PFSK-1 (cell line): ENCODE measurements around the gene ISG15.

Experiments
- FOXP2 ChIP-seq: optimal IDR thresholded peaks from 2 replicates; pipeline ENCODE3; 2011; ENCODE audit warnings: borderline replicate concordance, control low read depth, inconsistent platforms; ENCODE audit not compliant: insufficient read depth; ENCODE audit errors: extremely low read length, extremely low read depth
- POLR2AphosphoS5 ChIP-seq: IDR thresholded peaks from 2 replicates; pipeline ENCODE4 v1.6.1; 2012; ENCODE audit warnings: low read depth, mild to moderate bottlenecking, control low read depth, low read length, moderate library complexity
- SIN3A ChIP-seq: IDR thresholded peaks from 2 replicates; pipeline ENCODE4 v1.6.1; 2012; ENCODE audit warnings: mild to moderate bottlenecking, low read length, moderate library complexity, borderline replicate concordance; ENCODE audit not compliant: insufficient read depth
- TAF1 ChIP-seq: IDR thresholded peaks from 2 replicates; pipeline ENCODE4 v1.6.1; 2012; ENCODE audit warnings: low read length, control low read depth, borderline replicate concordance; ENCODE audit not compliant: insufficient read depth
- TF ChIP-seq, protein P1 (sequence below), 2 experiments: IDR thresholded peaks; 2 replicates each; pipeline versions ENCODE4 v1.6.1 to v1.8.0; 2011 to 2012; ENCODE audit warnings: low read depth in 2 of 2, low read length in 2 of 2, control low read depth in 1 of 2, inconsistent platforms in 1 of 2, mild to moderate bottlenecking in 1 of 2, moderate library complexity in 1 of 2; ENCODE audit not compliant: insufficient read depth in 1 of 2

ISG15 gene

GRCh38 chr1:985126-985525 lies 28.2 kb upstream of the ISG15 start:
- TF ChIP-seq TAF1 (no peak), SIN3A (no peak), POLR2AphosphoS5 (no peak), FOXP2 (no peak)
- TF ChIP-seq, protein P1, sequence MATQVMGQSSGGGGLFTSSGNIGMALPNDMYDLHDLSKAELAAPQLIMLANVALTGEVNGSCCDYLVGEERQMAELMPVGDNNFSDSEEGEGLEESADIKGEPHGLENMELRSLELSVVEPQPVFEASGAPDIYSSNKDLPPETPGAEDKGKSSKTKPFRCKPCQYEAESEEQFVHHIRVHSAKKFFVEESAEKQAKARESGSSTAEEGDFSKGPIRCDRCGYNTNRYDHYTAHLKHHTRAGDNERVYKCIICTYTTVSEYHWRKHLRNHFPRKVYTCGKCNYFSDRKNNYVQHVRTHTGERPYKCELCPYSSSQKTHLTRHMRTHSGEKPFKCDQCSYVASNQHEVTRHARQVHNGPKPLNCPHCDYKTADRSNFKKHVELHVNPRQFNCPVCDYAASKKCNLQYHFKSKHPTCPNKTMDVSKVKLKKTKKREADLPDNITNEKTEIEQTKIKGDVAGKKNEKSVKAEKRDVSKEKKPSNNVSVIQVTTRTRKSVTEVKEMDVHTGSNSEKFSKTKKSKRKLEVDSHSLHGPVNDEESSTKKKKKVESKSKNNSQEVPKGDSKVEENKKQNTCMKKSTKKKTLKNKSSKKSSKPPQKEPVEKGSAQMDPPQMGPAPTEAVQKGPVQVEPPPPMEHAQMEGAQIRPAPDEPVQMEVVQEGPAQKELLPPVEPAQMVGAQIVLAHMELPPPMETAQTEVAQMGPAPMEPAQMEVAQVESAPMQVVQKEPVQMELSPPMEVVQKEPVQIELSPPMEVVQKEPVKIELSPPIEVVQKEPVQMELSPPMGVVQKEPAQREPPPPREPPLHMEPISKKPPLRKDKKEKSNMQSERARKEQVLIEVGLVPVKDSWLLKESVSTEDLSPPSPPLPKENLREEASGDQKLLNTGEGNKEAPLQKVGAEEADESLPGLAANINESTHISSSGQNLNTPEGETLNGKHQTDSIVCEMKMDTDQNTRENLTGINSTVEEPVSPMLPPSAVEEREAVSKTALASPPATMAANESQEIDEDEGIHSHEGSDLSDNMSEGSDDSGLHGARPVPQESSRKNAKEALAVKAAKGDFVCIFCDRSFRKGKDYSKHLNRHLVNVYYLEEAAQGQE (IDR thresholded peaks at IDR 0.05; ENCODE audit: insufficient read depth in 1 of 2, low read depth in 2 of 2, low read length in 2 of 2): no peak

DNA sequence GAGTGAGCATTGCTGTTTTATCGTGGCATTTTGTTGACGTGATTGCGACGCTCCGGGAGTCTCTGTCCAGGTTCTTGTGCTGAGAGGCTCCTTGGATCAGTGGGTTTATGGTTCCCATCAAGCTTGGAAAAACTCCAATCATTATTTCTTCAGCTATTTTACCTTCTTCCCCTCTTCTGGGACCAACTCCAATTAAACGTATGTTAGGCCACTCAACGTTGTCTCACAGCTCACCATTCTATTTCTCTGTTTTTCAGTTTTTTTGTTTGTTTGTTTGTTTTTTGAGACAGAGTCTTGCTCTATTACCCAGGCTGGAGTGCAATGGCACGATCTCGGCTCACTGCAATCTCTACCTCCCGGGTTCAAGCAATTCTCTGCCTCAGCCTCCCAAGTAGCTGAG lies 21.4 kb upstream of the ISG15 start:
- TF ChIP-seq SIN3A (no peak), POLR2AphosphoS5 (no peak), TAF1 (no peak)
- TF ChIP-seq, protein P1 (IDR thresholded peaks at IDR 0.05; ENCODE audit: insufficient read depth in 1 of 2, low read depth in 2 of 2, low read length in 2 of 2): no peak

DNA sequence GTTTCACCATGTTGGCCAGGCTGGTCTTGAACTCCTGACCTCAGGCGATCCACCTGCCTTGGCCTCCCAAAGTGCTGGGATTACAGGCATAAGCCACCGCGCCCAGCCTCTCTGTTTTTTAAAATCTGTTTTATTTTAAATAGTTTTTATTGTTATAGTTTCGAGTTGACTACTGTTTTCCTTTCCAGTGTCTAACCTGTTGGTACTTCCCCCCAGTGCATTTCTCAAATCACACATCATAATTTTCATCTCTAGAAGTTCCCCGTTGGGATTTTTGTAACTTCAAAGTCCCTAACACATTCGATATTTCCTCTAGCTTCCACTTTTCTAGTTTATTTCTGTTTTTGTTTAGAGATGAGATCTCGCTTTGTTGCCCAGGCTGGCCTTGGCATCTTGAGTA lies 20.9 kb upstream of the ISG15 start:
- TF ChIP-seq FOXP2 (no peak), SIN3A (no peak), TAF1 (no peak), POLR2AphosphoS5 (no peak)
- TF ChIP-seq, protein P1 (IDR thresholded peaks at IDR 0.05; ENCODE audit: insufficient read depth in 1 of 2, low read depth in 2 of 2, low read length in 2 of 2): no peak

DNA sequence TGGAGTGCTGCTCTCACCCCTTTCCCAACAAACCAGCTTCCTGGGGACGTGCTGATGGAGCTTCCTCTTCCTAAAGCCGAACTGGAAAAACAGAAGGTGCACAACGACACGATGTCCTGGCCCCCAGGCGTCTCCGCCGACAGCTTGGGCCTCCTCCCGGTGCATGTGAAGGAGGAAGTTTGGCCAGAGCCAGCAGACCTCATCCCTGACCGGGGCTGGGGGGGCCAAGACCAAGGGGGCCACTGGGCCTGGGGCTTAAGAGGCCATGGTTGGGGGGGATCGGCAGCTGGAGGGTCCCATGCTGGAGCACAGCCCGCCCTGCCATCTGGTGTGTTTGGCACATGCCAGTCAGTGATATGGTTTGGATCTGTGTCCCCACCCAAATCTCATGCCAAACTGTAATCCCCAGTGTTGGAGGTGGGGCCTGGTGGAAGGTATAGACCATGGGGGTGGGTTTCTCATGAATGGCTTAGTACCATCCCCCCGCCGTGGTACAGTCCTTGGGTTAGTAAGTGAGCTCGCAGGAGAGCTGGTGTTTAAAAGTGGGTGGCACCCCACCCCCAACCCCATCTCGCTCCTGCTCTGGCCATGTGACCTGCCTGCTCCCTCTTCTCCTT lies 19.8 kb upstream of the ISG15 start:
- TF ChIP-seq SIN3A (no peak), TAF1 (no peak), FOXP2 (no peak), POLR2AphosphoS5 (no peak)
- TF ChIP-seq, protein P1 (IDR thresholded peaks at IDR 0.05; ENCODE audit: insufficient read depth in 1 of 2, low read depth in 2 of 2, low read length in 2 of 2): no peak
